CD4-positive, alpha-beta T cell treated with Interleukin-12 subunit alpha and Interleukin-12 subunit beta, for 1 hour (primary cell): ENCODE results near the gene ALDH1L1.
A peak's percentile ranks its signal among the peaks of the same experiment; 100 is the strongest.

ENCODE experiments used
- DNase-seq: peaks from one replicate; pipeline ENCODE4 v3.0.0-alpha.2; 2020

ALDH1L1 gene

DNA sequence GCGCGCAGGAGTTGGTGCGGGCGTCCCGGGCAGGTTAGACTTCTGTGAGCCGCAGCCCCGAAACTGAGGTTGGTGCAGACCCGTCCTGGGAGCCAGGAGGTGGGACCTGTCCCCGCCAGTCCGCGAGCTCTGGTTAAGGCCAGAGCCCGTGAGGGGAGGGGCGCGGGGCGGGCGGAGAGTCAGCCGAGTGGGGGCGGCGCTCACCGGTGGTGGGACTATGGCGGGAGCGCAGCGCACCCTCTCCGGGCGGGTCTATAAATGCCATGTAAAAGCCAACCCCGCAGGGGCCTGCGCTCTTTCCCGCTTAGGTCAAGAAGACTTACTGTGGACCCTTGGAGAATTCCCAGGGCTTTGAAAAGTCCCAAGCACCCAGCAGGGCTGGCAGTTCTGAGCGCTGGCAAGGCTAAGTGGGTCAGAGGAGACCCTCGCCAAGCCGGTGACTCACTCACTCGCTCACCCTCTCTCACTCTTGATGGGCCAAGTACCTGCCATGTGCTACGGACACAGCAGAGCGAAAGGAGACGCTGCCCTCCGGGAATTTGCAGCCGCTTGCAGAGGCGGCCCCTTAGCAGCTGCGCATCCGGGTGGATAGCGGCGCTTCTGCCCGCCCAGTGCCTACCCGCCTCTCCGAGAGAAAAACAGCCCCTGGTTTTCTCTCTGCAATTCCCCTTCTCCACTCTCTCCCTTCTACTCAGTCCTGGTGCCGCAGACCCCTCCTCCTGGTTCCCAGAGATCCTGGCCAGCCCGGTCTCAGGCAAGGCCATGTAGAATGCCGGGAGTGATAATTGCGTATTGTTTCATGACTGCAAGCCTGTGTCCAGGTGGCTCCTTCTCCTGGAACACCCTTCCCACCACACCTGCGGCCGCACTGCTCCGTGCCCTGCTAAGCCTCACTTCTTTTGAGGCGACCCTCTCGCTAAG, at the start of gene ALDH1L1:
ALDH1L1 (minus strand) TSS at position 110 of the 921 bp plus-strand sequence. CDS start 19,607 bp downstream, outside the sequence.
- DNase-seq, result no peak

DNA sequence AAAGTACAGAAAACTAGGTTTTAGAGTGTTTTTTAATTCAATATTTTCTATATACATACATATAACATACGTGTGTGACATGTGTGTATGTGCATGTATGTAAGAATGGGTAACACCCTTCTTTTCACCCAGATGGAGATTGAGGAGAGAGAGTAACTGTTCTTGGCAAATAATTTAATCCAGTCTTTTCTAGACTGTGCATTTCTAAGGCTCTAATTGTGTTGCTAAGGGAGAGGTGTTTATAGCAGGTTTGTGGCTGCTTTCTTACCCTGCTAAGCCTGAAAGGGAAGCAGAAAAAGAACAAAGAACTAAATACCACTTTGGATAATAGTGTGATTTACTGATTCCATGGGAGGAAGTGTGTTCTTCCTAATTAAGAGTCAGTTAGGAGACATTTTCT, 46.0 kb upstream of the ALDH1L1 start:
- no peak for DNase-seq

DNA sequence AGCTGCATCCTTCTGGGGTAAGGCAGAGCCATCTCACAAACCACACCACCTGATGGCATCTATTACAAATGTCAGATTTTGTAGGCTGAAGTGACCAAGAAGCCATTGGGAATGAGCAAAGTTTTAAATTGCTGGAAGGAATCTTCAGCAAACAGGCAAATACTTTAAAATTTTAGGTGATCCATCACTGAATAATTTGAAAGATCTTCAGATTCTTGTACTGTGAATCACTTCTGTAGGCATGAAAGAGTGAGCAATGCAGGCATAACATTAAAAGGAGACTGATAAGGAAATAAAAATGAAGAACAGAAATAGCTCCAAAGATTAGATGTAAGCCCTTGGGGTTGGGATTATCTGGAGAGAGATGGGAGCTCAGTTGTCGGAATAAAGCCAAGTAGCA, 36.0 kb upstream of the ALDH1L1 start:
- DNase-seq, result no peak

DNA sequence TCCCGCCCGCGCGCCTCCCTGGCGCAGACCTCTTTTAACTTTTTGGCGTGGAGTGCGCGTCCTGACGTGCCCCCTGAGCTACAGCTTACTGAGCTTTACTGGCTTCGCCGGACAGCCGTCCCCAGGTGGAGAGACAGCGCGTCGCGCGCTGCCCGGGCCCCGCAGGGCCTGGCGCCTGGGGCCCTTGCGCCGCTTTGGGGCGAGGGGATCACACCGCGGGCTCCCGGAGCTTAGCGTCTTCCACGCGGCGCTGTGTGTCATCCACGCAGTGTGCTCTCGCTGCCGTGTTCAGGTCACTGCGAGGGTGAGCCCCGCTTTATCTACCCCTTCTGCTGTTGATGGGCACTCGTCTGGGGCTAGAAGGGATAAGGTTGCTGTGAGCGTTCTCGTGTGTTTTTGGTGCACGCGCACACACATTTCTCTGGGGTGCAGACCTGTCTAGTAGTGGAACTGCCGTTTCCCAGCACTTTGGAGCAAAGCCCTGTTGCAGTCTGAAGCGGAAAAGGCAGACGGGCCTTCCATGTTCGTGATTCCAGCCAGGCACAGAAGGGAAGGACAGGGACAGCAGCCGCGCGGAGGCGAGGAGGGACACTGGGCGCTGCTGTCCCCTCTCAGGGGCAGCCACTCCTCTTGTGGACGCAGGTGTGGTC, 33.1 kb upstream of the ALDH1L1 start:
- no peak for DNase-seq

DNA sequence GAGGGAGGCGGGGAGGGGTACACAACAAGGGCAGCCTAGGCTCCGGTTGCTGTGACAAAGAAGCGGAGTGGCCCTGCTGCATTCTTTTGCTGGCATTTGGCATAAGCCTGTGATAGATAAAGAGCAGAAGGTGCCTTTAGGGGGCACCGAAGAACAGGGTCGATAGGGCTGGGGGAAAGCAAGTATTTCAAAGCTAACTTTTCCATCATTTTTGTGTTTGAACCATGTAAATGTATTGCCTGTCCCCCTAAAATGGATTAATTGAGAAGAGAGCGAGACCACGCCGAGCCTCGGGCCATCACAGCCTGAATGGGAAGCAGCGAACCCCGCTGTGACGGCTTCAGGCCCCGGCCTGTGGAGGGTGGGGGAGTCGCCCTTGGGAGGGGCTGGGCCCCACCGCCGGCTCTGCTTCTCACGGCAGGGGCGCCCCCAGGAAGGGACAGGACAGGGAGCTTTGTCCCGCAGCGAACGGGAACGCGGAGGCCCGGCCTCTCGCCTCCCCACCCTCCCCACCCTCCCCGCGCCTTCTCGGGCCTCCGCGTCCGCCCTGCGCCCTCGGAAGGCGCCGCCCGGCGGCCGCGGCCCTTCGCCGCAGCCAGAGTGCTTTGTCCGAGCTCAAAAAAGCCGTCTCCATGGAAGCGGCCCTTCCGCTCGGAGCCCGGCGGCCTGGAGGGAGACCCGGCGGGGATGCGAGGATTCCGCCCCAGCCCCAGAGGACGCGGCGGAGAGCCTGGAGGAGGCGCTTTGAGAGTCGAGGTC, 32.4 kb upstream of the ALDH1L1 start:
- no peak for DNase-seq

DNA sequence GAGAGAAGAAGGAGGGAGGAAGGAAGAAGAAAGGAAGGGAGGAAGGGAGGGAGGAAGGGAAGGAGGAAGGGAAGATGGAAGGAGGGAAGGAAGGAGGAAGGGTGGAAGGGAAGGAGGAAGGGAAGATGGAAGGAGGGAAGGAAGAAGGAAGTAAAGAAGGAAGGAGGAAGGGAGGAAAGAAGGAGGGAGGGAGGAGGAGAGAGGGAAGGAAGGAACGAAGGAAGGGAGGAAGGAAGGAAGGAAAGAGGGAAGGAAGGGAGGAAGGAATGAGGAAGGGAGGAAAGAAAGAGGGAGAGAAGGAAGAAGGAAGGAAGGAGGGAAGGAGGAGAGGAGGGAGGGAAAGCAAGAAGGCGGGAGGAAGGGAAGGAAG, 31.8 kb upstream of the ALDH1L1 start:
- DNase-seq, result no peak

DNA sequence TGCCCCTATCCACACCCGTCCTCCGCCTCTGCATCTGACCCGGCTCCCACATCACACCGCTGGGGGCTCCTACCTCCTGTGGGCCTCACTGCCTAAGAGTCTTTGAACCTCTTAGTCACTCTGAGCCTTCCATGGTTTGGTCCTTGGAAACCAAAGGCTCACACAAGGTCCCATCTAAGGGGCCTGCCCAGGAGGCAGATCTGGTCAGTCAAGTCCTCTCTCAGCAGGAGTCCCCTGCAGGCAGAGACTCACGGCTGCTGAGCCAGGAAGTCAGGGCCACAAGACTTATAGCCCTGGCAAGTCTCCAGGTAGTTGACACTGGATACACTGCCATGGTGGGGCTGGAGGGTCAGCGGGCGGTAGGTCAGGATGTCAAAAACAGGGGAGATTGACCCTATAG, 31.2 kb upstream of the ALDH1L1 start:
- no peak for DNase-seq

DNA sequence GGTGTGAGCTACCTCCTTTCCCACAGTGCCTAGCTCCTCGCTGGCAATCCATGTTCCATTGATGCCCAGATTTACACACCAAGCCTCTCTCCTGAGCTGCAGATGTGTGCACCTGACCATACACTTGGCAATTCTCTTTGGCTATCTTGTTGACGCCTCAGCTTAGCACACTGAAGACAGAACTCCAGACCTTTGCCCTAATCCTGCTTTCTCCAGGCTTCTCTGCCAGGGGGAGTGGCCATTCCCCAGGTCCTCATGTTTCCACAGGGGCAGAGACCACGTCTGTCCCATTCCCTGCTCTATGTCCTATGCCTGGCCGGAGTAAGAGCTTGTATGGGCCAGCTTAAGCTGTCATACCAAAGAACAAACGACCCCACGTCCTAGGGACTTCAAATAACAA, 30.2 kb upstream of the ALDH1L1 start:
- DNase-seq, result no peak

DNA sequence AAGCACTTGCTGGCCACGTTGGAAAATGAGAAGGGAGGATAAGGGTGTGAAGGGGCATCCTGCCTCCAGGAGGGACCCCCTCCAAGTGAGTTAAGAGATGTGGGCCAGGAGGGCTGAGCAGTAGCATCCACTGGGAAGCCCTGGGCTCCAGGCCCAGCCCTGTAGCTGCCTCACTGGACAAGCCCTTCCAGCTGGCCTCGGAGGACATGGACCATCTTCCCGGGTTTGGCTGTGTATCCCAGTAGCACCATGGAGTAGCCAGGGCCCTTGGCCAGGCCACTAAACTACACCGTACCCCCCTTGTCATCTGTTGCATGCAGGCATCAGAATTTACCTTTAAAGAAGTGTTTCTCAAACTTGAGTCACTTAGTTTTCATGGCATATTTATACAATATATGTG, 29.4 kb upstream of the ALDH1L1 start:
- DNase-seq, result no peak

DNA sequence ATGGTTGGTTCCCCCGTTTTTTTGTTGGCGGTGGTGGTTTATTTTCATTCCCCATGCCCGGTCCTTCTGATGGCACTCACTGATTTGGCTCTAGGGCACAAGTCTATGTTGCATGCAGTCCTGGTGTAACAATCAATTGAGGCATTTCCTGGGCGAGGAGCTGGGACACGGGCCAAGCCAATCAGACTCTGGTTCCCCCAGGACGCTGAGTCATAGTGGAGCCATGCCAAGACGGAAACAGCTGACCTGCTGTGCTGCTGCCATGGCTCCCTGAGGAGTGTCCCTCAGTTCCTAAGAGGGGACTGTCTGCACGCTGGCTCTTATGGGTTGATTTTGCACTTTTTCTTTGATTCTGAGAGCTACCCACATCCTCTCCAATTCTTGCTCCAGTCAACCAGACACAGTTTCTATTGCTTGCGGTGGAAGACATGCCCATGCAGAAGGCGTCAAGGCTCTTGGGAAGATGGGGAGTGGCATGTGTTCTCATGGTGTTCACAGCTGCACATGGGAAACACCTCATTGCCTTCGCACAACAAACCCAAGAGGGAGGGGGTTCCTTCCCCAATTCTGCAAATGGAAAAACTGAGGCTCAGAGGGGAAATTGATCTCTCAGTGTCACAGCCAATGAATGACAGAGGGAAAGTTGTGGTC, 28.3 kb upstream of the ALDH1L1 start:
- DNase-seq, result no peak

DNA sequence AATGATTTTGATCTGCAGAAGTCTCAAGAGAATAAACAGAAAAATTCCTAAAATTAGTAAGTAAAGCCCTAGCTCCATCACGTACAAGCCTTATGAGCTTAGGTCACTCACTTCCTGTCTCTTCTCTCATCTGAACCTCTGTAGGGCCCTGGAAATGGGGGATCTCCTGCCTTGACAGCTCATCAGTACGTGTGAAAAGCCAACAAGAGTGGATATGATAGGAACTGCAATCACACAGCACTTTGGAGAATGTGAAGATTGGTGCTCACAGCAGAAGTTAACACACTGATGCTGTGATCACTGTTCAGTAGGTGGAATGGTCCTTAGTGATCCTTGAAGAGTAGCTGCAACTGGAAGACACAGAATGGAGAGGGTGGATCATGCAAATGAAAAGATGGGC, 27.8 kb upstream of the ALDH1L1 start:
- no peak for DNase-seq

DNA sequence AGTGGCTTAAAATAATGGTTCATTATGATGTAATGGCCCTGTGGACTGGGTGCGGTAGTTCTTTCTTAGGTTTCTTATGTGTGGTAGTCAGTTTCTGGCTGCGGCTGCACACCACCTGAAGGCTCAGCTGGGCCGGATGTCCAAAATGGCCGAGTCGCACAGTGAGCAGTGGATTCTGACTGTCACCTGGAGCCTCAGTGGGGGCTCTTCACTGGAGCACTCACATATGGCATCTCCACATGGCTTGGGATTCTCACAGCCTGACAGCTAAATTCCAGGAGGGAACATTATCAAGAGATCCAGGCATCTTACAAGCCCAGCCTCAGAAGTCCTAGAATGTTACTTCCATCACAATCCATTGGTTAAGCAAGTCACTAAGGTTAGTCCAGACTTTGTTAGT, 26.8 kb upstream of the ALDH1L1 start:
- DNase-seq, result no peak

DNA sequence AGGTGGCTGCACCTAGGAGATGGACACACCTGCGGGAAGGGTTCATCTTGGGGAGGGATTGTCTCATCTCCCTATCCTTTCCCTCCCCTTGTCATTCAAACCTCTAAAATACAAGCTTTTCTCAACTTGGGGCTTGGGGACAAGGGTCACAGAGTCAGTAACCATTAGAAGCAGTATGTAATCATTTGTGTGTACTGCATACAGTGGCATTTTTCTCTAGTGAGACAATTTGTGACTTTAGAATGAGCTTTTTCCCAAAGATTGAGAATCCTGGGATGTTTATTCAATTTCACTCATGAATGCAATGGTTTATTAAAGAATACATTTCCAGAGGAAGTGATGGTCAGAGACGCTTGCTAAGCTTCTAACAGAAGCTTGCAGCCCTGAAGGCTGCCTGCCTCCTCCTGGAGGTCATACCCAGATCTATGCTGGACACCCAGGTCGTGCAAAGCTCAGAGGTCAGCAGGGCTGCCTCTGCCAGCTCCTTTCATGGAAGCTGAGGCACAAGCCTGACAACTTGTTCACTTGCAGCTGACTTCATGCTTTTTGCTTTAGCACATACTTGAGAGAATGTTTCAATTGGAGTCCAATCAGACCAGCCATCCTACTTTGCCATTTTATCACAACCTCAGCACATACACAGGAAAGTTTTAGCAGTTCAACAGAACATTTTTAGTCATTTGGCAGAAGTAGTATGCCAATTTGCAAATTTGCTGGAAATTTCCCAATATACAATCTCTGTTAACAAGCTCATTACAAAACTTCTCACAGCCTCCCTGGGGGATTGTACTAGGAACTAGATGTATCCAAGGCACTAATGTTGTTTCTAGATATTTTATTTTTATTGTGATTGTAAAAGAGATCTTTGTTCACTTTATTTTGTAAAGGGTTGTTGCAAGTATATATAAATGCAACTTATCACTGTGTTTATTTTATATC, 25.6 kb upstream of the ALDH1L1 start:
- DNase-seq, result no peak

DNA sequence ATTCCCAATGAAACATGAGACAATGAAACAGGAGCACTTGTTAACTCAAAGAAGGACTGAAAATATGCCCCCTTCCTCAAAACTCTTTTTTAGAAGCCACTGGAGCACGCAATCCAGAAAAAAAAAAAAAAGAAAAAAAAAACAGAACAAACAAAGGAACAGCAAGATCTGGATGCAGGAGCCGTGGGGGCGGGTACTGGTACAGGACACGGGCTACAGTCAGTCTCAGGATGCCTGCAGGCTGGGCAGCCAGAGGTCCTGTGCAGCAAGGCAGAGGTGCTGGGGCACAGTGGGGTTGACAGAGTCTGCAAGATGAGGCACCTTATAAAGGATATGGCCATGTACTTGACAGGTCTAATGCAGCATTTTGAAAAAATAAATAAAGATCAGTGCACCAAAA, 22.3 kb upstream of the ALDH1L1 start:
- DNase-seq, result no peak

DNA sequence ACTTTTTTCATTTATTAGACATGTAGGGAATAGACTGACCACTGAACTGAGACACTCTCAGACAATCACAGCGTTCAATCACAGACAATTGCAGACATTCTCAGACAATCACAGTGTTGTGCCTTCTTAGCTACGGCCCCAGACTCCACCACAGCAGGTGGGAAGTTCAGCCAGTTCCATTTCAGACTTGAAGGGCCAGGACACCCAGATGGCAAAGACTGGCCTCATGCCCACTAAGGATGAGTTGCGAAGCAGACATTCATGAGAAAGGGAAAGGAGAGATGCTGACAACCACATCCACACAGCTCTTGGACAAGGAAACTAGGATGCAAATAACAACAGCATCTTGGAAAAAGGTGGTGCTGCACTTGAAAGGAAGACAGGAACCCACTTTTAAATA, 21.9 kb upstream of the ALDH1L1 start:
- DNase-seq, result no peak

DNA sequence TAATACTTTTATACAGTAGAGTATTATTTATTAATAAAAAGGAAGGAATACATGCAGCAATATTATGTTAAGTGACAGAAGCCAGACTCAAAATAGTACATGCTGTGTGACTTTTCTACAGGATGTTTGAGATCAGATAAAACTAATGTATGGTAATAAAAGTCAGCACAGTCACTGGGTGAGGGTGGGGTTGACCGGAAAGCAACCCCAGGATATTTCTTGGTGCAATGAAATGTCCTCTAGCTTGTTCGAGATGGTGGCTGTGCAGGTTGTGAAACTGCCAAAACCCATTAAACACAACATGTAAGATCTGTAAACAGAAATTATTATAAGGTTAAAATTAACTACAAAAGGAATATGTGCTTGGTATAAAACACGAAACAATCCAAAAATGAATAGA, 20.8 kb upstream of the ALDH1L1 start:
- no peak for DNase-seq

DNA sequence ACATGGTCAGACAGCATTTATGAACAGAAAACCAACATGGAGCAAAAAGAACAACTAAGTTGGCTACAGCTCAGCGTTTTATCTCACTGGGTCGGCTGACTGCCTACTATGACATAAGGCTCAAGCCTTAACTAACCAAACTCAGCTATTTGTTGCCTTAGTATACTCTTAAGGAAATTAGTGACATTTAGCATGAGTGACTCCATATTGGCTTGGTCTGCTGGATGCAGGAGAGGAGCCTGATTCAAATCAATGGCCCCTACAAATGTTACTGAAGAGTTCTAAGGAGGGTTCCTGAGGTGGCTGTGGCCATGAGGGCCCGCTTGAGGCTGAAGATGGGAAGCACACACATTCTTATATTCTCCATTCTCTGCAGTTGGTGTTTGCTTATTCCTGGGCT, 20.1 kb upstream of the ALDH1L1 start:
- DNase-seq, result no peak

DNA sequence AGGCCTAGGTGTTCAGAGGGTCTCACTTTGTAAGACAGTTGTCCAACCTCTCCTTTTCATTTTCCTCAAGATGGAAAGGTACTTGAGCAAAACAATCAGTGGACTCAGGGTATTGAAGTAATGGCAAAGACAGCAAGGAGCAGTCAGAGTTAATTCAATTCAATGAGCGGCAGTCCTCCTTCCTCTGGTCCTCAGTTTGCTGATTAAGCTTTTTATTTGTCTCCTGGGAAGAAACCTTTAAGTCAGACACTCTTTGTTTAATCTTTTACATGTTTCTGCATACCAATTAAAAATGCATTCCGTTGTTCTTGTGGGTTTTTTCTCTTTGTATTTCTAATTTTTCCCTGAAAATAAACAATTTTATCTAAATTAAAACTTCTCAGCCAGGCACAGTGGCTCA, 18.9 kb upstream of the ALDH1L1 start:
- no peak for DNase-seq

DNA sequence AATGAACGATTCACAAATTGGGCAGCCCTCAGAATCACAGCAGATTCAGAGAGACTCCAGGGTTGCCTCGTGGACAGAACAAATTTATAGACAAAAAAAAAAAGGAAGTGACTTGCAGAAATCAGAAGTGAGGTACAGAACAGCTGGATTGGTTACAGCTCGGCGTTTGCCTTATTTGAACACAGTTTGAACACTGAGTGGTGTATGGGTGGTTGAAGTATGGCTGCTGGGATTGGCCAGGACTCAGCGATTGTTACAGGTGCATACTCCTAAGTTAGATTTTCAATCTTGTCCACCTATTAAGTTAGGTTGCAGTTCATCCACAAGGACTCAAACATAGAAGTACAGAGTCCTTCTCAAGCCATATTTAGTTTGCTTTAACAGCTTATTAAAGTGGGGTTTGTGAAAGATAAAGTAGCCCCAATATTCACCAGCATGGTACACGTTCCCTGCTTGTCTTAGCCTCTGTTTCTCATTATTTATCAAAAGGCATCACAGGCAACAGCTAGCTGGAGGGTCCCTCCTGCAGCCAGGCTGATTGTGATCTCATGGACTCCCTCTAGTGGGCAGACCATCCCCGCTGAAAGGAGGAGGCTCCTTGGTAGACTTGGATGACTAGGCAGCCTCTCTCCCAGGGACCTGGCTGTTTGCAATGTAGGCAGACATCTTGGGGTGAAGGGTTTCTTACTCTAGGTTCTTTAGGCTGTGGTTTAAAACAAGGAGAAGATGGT, 17.6 kb upstream of the ALDH1L1 start:
- DNase-seq, result peak; percentile 18

DNA sequence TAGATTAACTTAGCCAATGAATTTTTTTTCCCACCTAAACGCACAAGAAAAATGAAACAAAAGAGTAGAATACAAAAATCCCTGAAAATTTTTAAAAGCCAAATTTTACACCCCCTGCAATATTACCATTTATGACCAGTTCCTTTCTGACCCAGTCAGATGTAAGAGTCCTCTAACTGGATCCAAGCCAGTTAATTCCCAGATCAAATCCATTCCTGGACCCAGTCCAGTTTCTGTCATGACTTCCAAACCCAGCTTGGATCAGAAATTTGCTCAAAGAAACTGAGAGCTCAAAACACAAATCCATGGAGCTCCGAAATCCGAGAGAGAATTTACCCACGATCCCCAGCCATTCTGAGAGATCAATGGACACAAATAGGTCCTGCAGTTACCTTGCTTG, 17.0 kb upstream of the ALDH1L1 start:
- DNase-seq, result no peak

DNA sequence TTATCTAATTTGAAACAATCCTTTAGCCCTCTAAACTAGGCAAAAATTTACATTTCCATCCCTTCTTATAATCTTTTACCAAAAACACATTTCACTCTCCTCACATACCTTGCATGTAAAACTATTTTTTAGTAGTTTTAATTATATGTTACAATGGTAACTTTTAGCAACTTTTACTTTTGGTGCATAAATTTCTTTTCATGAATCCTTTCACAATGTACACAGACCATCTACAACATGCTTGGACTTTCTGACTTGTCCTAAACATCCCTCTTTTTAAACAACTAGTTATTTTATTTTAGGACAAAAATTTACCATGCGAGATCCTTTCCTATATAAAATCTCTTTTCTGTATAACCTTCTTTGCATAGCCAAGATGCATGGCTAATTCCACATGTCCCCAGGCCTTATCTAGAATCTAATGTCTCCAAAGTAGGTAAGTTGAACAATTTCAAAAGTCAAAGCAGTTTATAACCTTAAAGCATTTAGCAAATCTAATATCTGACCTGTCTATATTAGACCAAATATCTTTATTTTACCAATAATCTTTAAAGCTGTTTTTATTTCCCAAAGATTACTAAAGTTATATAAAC, 14.4 kb upstream of the ALDH1L1 start:
- DNase-seq, result no peak
